ENCODE results near the gene FSTL5. TPM values are rescaled to one million over a fixed set of nuclear protein-coding genes. Genes with fewer than 3 reads are reported as not detected.

Gene FSTL5
- total and polyA plus RNA-seq, 2 experiments from 2014 or later: 0.06 to 0.49 TPM

GRCh38 chr4:161663844-161664243, 500.0 kb downstream of the FSTL5 start (continued):
- TF ChIP-seq, protein P1, sequence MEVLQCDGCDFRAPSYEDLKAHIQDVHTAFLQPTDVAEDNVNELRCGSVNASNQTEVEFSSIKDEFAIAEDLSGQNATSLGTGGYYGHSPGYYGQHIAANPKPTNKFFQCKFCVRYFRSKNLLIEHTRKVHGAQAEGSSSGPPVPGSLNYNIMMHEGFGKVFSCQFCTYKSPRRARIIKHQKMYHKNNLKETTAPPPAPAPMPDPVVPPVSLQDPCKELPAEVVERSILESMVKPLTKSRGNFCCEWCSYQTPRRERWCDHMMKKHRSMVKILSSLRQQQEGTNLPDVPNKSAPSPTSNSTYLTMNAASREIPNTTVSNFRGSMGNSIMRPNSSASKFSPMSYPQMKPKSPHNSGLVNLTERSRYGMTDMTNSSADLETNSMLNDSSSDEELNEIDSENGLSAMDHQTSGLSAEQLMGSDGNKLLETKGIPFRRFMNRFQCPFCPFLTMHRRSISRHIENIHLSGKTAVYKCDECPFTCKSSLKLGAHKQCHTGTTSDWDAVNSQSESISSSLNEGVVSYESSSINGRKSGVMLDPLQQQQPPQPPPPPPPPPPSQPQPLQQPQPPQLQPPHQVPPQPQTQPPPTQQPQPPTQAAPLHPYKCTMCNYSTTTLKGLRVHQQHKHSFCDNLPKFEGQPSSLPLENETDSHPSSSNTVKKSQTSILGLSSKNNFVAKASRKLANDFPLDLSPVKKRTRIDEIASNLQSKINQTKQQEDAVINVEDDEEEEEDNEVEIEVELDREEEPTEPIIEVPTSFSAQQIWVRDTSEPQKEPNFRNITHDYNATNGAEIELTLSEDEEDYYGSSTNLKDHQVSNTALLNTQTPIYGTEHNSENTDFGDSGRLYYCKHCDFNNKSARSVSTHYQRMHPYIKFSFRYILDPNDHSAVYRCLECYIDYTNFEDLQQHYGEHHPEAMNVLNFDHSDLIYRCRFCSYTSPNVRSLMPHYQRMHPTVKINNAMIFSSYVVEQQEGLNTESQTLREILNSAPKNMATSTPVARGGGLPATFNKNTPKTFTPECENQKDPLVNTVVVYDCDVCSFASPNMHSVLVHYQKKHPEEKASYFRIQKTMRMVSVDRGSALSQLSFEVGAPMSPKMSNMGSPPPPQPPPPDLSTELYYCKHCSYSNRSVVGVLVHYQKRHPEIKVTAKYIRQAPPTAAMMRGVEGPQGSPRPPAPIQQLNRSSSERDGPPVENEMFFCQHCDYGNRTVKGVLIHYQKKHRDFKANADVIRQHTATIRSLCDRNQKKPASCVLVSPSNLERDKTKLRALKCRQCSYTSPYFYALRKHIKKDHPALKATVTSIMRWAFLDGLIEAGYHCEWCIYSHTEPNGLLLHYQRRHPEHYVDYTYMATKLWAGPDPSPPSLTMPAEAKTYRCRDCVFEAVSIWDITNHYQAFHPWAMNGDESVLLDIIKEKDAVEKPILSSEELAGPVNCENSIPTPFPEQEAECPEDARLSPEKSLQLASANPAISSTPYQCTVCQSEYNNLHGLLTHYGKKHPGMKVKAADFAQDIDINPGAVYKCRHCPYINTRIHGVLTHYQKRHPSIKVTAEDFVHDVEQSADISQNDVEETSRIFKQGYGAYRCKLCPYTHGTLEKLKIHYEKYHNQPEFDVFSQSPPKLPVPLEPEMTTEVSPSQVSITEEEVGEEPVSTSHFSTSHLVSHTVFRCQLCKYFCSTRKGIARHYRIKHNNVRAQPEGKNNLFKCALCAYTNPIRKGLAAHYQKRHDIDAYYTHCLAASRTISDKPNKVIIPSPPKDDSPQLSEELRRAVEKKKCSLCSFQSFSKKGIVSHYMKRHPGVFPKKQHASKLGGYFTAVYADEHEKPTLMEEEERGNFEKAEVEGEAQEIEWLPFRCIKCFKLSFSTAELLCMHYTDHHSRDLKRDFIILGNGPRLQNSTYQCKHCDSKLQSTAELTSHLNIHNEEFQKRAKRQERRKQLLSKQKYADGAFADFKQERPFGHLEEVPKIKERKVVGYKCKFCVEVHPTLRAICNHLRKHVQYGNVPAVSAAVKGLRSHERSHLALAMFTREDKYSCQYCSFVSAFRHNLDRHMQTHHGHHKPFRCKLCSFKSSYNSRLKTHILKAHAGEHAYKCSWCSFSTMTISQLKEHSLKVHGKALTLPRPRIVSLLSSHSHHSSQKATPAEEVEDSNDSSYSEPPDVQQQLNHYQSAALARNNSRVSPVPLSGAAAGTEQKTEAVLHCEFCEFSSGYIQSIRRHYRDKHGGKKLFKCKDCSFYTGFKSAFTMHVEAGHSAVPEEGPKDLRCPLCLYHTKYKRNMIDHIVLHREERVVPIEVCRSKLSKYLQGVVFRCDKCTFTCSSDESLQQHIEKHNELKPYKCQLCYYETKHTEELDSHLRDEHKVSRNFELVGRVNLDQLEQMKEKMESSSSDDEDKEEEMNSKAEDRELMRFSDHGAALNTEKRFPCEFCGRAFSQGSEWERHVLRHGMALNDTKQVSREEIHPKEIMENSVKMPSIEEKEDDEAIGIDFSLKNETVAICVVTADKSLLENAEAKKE (CRISPR knock-in tag; IDR thresholded peaks at IDR 0.05): no peak
- no peak for TF ChIP-seq EZH2 (IDR thresholded peaks at IDR 0.05; ENCODE audit: low read depth, unreplicated experiment)

DNA sequence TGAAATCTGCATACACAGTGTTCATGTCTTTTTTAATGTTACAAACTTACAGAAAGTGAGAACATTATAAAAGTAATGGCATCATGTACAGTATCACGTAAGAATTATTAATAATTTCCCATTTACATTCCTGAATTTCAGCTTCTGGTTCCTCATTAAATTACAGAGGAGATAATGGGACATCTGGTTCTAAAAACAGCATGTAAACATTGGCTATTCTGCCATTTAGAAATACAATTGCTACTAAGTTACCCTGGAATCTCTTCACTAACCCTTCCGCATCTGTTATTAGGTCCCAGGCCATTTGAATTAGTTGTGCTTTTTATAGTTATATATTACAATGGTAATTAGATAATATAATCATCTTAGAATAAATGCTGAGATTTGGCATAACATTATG, 505.1 kb downstream of the FSTL5 start:
- Histone ChIP-seq H3K79me2 (replicated peaks; ENCODE audit: insufficient read depth) (no peaks in the 10 kb centered on the region), H3K9me2 (ENCODE audit: insufficient read depth) (no peaks in the 10 kb centered on the region), H3K27me3 (ENCODE audit: insufficient read depth) (no peaks in the 10 kb centered on the region), H3K36me3 (ENCODE audit: insufficient read depth) (no peaks in the 10 kb centered on the region), H3K4me1 (ENCODE audit: insufficient read depth) (no peaks in the 10 kb centered on the region), H3K4me2 (no peak overlapping the region), H4K20me1 (replicated peaks; ENCODE audit: insufficient read depth) (no peaks in the 10 kb centered on the region), H3K27ac (ENCODE audit: low read depth) (no peak overlapping the region), H2AFZ (no peak overlapping the region), H3K4me3 (no peak overlapping the region), H3F3A (replicated peaks; ENCODE audit: low read depth) (no peaks in the 10 kb centered on the region)
- no peak for ATAC-seq
- Mint-ChIP-seq H3K27ac (no peak overlapping the region), H3K4me1 (no peaks in the 10 kb centered on the region), H3K4me3 (no peak overlapping the region), H3K9me3 (no peaks in the 10 kb centered on the region), H3K27me3 (ENCODE audit: insufficient read depth, low read depth, poor library complexity) (no peaks in the 10 kb centered on the region), H3K36me3 (ENCODE audit: low read depth) (no peaks in the 10 kb centered on the region)
- DNase-seq (ENCODE audit: low spot score): no peak
- TF ChIP-seq CREB1 (CRISPR knock-in tag; IDR thresholded peaks at IDR 0.05; ENCODE audit: low read depth) (no peak), ZNF331 (CRISPR knock-in tag; IDR thresholded peaks at IDR 0.05; ENCODE audit: low read depth) (no peak), JUNB (IDR thresholded peaks at IDR 0.05; ENCODE audit: unreplicated experiment) (no peak), POLR2AphosphoS5 (IDR thresholded peaks at IDR 0.05; ENCODE audit: low read depth) (no peak), EZH2 (IDR thresholded peaks at IDR 0.05; ENCODE audit: low read depth, unreplicated experiment) (no peak), ZNF114 (CRISPR knock-in tag; IDR thresholded peaks at IDR 0.05) (no peak), NANOG (IDR thresholded peaks at IDR 0.05; ENCODE audit: borderline replicate concordance) (no peak), STAT1 (IDR thresholded peaks at IDR 0.05; ENCODE audit: unreplicated experiment) (no peak)
- TF ChIP-seq, protein P2, sequence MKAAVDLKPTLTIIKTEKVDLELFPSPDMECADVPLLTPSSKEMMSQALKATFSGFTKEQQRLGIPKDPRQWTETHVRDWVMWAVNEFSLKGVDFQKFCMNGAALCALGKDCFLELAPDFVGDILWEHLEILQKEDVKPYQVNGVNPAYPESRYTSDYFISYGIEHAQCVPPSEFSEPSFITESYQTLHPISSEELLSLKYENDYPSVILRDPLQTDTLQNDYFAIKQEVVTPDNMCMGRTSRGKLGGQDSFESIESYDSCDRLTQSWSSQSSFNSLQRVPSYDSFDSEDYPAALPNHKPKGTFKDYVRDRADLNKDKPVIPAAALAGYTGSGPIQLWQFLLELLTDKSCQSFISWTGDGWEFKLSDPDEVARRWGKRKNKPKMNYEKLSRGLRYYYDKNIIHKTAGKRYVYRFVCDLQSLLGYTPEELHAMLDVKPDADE (IDR thresholded peaks at IDR 0.05): no peak
- TF ChIP-seq, protein P1 (CRISPR knock-in tag; IDR thresholded peaks at IDR 0.05): no peak
